ENCODE measurements around the gene KRT7. TPM values are rescaled to one million over a fixed set of nuclear protein-coding genes. Genes with fewer than 3 reads are reported as not detected.

Gene KRT7
- total and polyA plus RNA-seq, 2 donors (not counting 3 experiments of a cell fraction or from before 2014, with no cell fraction given) = 120 to 293 TPM

DNA sequence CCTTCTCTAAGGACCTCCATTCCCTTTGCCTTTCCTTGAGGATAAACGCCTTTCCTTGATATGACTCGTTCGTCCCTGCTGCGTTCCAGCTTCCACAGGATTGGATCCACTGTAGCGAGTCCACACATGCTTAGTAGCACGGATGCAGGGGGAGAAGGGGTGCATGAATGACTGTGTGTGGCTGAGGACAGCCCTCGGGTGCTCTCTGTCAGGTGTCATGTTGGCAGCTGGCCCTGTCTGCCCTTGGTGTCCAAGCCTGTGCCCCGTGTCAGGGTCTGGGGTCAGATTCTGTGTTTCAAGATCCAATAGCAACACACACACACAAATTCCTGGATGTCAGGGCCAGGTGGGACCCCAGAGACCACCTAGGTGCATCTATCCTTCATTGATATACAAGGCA lies 23.7 kb upstream of the KRT7 start:
- dilution Hi-C loops (cut with MboI; ENCODE audit: extremely low pct_ligation_motif_present, low sequenced_read_pairs) = no loop called here
- TF ChIP-seq FOS (IDR thresholded peaks at IDR 0.05; ENCODE audit: borderline replicate concordance, insufficient read depth, low read length) (no peak), MYC (IDR thresholded peaks at IDR 0.05; ENCODE audit: low read depth, low read length) (no peak), POLR2A (IDR thresholded peaks at IDR 0.05; ENCODE audit: low read depth, low read length) (no peak), POLR2AphosphoS5 (IDR thresholded peaks at IDR 0.05; ENCODE audit: insufficient read depth, low read depth, low read length) (no peak), JUN (IDR thresholded peaks at IDR 0.05; ENCODE audit: borderline replicate concordance, insufficient read depth, insufficient read length, low read depth) (no peak), GATA2 (IDR thresholded peaks at IDR 0.05; ENCODE audit: insufficient read depth, insufficient read length, low read depth, low read length) (no peak), EZH2 (IDR thresholded peaks at IDR 0.05; ENCODE audit: borderline replicate concordance, low read depth, low read length, severe bottlenecking) (no peak)
- TF ChIP-seq, protein P1, sequence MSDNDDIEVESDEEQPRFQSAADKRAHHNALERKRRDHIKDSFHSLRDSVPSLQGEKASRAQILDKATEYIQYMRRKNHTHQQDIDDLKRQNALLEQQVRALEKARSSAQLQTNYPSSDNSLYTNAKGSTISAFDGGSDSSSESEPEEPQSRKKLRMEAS (IDR thresholded peaks at IDR 0.05; ENCODE audit: insufficient read depth, insufficient read length) = no peak
- TF ChIP-seq, protein P2, sequence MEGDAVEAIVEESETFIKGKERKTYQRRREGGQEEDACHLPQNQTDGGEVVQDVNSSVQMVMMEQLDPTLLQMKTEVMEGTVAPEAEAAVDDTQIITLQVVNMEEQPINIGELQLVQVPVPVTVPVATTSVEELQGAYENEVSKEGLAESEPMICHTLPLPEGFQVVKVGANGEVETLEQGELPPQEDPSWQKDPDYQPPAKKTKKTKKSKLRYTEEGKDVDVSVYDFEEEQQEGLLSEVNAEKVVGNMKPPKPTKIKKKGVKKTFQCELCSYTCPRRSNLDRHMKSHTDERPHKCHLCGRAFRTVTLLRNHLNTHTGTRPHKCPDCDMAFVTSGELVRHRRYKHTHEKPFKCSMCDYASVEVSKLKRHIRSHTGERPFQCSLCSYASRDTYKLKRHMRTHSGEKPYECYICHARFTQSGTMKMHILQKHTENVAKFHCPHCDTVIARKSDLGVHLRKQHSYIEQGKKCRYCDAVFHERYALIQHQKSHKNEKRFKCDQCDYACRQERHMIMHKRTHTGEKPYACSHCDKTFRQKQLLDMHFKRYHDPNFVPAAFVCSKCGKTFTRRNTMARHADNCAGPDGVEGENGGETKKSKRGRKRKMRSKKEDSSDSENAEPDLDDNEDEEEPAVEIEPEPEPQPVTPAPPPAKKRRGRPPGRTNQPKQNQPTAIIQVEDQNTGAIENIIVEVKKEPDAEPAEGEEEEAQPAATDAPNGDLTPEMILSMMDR (IDR thresholded peaks at IDR 0.05; ENCODE audit: extremely low read depth in 1 of 2, insufficient read depth in 1 of 2, low read depth in 1 of 2, low read length in 2 of 2) = no peak
- Histone ChIP-seq H3K27me3 (ENCODE audit: control insufficient read depth in 2 of 2, insufficient read depth in 2 of 2, low read length in 2 of 2) (no peaks in the 10 kb centered on the region), H2AFZ (ENCODE audit: low read depth, low read length) (no peak overlapping the region), H4K20me1 (replicated peaks; ENCODE audit: control insufficient read depth, extremely low read depth, insufficient read depth, low read length) (no peaks in the 10 kb centered on the region), H3K4me2 (ENCODE audit: insufficient read depth, low read length) (no peak overlapping the region), H3K36me3 (ENCODE audit: control insufficient read depth in 2 of 2, extremely low read depth in 1 of 2, insufficient read depth in 2 of 2, low read length in 2 of 2) (no peaks in the 10 kb centered on the region), H3K9ac (replicated peaks; ENCODE audit: extremely low read depth, insufficient read depth, low read length) (no peak overlapping the region), H3K4me1 (ENCODE audit: control insufficient read depth, extremely low read depth, insufficient read depth, low read length) (peaks cover 7% of the 10 kb centered on the region), H3K9me3 (replicated peaks; ENCODE audit: control insufficient read depth, insufficient read depth, low read length) (no peaks in the 10 kb centered on the region), H3K4me3 (replicated peaks in 1 of 3; ENCODE audit: insufficient read depth in 1 of 3, low read depth in 1 of 3, low read length in 3 of 3) (no peak overlapping the region), H3K79me2 (ENCODE audit: control insufficient read depth, insufficient read depth, low read length) (no peaks in the 10 kb centered on the region), H3K27ac (ENCODE audit: insufficient read depth, low read depth, low read length) (no peak overlapping the region), H3K9me1 (replicated peaks; ENCODE audit: control insufficient read depth, extremely low read depth, insufficient read depth, low read length) (no peaks in the 10 kb centered on the region)
- no peak for DNase-seq (ENCODE audit: low read depth, low spot score)
- no peak for FAIRE-seq
- BruUV-seq (replicated peaks) = no TSS peak
- intact Hi-C loops (cut with micrococcal nuclease) = no loop called here
- POLR2A ChIA-PET = no interaction called here
- CTCF ChIA-PET = no interaction called here
